ENCODE data around the gene MEAK7. TPM values are rescaled to one million over a fixed set of nuclear protein-coding genes. Genes with fewer than 3 reads are reported as not detected.

The MEAK7 gene
- total and polyA plus RNA-seq, 12 donors, result 3.2 to 7.6 (median 5.5) TPM

GRCh38 chr16:84465154-84465553 lies 39.3 kb downstream of the MEAK7 start:
- ATAC-seq, result no peak
- H3K4me1 ChIP-seq, result peaks cover 0 to 3% (median 0%) of the 10 kb centered on the region in 9 donors

GRCh38 chr16:84464116-84464515 lies 40.3 kb downstream of the MEAK7 start:
- H3K9me3 ChIP-seq, result peaks cover 0 to 19% (median 7%) of the 10 kb centered on the region in 11 donors
- TF ChIP-seq CTCF (IDR thresholded peaks at IDR 0.05), result no peak
- no peak overlapping the region for H3K4me3 ChIP-seq
- no peak overlapping the region for H3K27ac ChIP-seq
- H3K4me1 ChIP-seq, result peaks cover 0 to 8% (median 0%) of the 10 kb centered on the region in 9 donors
- peaks cover 0 to 31% (median 6%) of the 10 kb centered on the region in 9 donors for H3K36me3 ChIP-seq
- WGBS, 2 donors, result 86 to 89% methylated on average over 6 of the region's 6 CpGs
- DNase-seq, result no peak
- intact Hi-C loops (cut with DNase I), result no loop called here
- H3K27me3 ChIP-seq, result no peaks in the 10 kb centered on the region
- no peak for ATAC-seq

More at GRCh38 chr16:84465154-84465553, 39.3 kb downstream of the MEAK7 start:
- WGBS, 2 donors, result 84 to 92% methylated on average over 6 of the region's 6 CpGs
- no peak for TF ChIP-seq CTCF (IDR thresholded peaks at IDR 0.05)
- intact Hi-C loops (cut with DNase I), result no loop called here
- Histone ChIP-seq H3K27ac (no peak overlapping the region), H3K36me3 (peaks cover 0 to 31% (median 6%) of the 10 kb centered on the region in 9 donors), H3K9me3 (peaks cover 0 to 19% (median 7%) of the 10 kb centered on the region in 11 donors), H3K27me3 (no peaks in the 10 kb centered on the region), H3K4me3 (no peak overlapping the region)
- DNase-seq, result no peak

DNA sequence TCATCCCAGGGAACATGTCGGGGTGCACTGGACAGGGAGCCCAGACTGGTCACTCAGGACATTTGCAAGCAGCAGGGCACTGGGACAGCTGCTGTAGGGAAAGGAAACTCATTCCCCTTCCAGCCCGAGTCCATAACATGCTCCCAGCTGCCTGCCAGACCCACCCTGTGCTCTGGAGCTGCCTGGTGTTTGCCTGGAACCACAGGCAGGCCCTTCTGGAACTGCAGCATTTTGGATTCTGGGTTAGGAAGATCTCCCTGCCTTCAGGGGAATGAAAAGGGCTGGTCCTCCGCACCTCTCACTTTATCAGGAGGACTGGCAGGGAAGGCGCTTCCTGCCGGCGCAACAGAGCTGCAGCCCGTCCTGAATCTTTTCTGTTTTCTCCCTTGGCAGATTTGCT lies 41.2 kb downstream of the MEAK7 start:
- intact Hi-C loops (cut with DNase I), result no loop called here
- TF ChIP-seq CTCF (IDR thresholded peaks at IDR 0.05), result no peak
- WGBS, 2 donors, result 81 to 83% methylated on average over 7 of the region's 7 CpGs

DNA sequence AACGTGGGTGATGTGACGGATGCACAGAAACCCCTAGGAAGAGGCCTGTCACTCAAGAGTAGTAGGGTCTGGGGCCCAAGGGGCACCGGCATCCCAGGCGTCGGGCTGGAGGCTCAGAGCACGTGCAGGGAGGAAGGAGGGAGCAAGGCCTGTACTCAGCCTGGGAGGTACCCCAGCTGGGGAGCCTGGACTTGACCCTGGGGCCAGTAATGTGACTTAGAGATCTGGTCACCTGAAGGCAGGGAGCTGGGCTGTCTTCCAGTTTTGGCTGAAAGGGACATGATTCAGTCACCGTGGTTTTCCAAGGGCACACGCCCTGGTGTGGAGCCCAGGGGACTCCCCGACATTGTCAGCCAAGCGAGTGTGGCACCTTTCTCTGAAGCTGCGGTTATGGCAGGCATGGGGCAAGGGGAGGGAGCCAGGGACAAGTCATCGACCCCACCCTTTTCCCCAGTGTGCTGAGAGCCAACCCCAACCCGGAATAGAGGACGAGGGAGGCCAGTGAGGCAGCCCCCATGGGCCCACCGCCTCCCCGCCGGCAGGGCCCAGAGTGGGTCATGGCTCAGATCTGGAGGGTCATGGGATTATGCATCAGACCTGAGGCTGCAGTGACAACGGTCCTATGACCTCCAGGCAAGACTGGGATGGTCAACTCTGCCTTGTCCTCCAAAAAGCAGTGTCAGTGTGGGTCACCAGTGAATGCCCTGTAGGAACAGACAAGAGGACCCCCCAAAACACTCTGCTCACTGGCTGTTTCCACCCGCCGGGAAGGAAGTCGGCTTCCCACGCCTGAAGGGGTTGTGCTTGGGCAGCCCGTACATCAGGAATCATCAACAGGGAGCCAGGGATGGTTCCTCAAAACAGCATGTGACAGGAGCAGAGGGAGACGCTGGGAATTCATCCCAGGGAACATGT lies 41.9 kb downstream of the MEAK7 start:
- no peak for DNase-seq
- Histone ChIP-seq H3K27ac (no peak overlapping the region), H3K27me3 (no peaks in the 10 kb centered on the region), H3K4me1 (peaks cover 0 to 8% (median 0%) of the 10 kb centered on the region in 9 donors), H3K4me3 (no peak overlapping the region), H3K9me3 (peaks cover 0 to 16% (median 7%) of the 10 kb centered on the region in 11 donors), H3K36me3 (peaks cover 0 to 24% (median 6%) of the 10 kb centered on the region in 9 donors)
- ATAC-seq, result peak in 1 of 8 donors; percentile 5
- intact Hi-C loops (cut with DNase I), result no loop called here
- TF ChIP-seq CTCF (IDR thresholded peaks at IDR 0.05), result no peak
- WGBS, 2 donors, result 83 to 87% methylated on average over 24 of the region's 24 CpGs

More for the DNA sequence above, 41.2 kb downstream of the MEAK7 start:
- H3K27me3 ChIP-seq, result no peaks in the 10 kb centered on the region
- peaks cover 0 to 19% (median 7%) of the 10 kb centered on the region in 11 donors for H3K9me3 ChIP-seq
- no peak for DNase-seq
- H3K36me3 ChIP-seq, result peaks cover 0 to 27% (median 6%) of the 10 kb centered on the region in 9 donors
- peak overlapping the region in 1 of 10 donors; percentile 4 for H3K27ac ChIP-seq
- H3K4me1 ChIP-seq, result peaks cover 0 to 8% (median 0%) of the 10 kb centered on the region in 9 donors
- H3K4me3 ChIP-seq, result no peak overlapping the region
- peak in 3 of 8 donors; percentile 31 to 53 (median 37) for ATAC-seq

Data from heart right ventricle (tissue), 16 donors.